Upper lobe of left lung (tissue), 4 donors: Measurements from ENCODE around the gene TSC22D1.

Source experiments
- CTCF ChIP-seq, 6 experiments: fragments of 450-650 bp in 4 of 6; fragments of 200-600 bp in 2 of 6; sonication (generic) in 2 of 6; IDR thresholded peaks; one replicate each; pipeline ENCODE4 v1.5.1; 2016 to 2019; ENCODE audit warnings: antibody characterized with exemption in 6 of 6
- POLR2A ChIP-seq, 4 donors: fragments of 450-650 bp; IDR thresholded peaks; one replicate each; pipeline ENCODE4 v1.5.1; 2016 to 2017; ENCODE audit warnings: antibody characterized with exemption in 4 of 4, mild to moderate bottlenecking in 2 of 4
- POLR2AphosphoS5 ChIP-seq, 2 donors: sonication (generic); formaldehyde crosslinking; IDR thresholded peaks; one replicate each; pipeline ENCODE4 v1.5.1; 2017; ENCODE audit warnings: antibody characterized with exemption in 2 of 2

- no peak for TF ChIP-seq POLR2A (IDR thresholded peaks at IDR 0.05)
- no peak for TF ChIP-seq CTCF (IDR thresholded peaks at IDR 0.05)
- no peak for TF ChIP-seq POLR2AphosphoS5 (IDR thresholded peaks at IDR 0.05)
Observed at GRCh38 chr13:44459674-44460073, 116.5 kb downstream of the TSC22D1 start.
